GM10266 (cell line): ENCODE measurements around the gene ZNF831.

Experiments used
- DNase-seq: peaks from one replicate; pipeline ENCODE4 v3.0.0; 2012; ENCODE audit errors: extremely low spot score
- TF ChIP-seq, protein P1 (sequence below): IDR thresholded peaks from 2 replicates; pipeline ENCODE4 v1.5.1; 2012; ENCODE audit warnings: mild to moderate bottlenecking, low read depth; ENCODE audit not compliant: control insufficient read depth, insufficient read depth; ENCODE audit errors: missing control alignments

ZNF831 gene

DNA sequence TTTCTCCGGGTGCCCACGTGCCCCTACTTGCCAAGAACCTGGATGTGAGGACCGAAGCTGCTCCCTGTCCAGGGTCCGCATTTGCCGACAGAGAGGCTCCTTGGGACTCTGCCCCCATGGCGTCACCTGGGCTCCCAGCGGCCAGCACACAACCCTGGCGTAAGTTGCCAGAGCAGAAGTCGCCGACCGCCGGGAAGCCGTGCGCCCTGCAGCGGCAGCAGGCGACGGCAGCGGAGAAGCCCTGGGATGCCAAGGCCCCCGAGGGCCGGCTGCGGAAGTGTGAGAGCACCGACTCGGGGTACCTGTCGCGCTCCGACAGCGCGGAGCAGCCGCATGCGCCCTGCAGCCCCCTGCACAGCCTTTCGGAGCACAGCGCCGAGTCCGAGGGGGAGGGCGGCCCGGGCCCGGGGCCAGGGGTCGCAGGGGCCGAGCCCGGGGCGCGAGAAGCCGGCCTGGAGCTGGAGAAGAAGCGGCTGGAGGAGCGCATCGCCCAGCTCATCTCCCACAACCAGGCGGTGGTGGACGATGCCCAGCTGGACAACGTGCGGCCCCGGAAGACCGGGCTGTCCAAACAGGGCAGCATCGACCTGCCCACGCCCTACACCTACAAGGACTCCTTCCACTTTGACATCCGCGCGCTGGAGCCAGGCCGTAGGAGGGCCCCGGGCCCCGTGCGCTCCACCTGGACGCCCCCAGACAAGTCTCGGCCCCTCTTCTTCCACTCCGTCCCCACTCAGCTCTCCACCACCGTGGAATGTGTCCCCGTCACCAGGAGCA, 28.3 kb downstream of the ZNF831 start:
- TF ChIP-seq, protein P1, sequence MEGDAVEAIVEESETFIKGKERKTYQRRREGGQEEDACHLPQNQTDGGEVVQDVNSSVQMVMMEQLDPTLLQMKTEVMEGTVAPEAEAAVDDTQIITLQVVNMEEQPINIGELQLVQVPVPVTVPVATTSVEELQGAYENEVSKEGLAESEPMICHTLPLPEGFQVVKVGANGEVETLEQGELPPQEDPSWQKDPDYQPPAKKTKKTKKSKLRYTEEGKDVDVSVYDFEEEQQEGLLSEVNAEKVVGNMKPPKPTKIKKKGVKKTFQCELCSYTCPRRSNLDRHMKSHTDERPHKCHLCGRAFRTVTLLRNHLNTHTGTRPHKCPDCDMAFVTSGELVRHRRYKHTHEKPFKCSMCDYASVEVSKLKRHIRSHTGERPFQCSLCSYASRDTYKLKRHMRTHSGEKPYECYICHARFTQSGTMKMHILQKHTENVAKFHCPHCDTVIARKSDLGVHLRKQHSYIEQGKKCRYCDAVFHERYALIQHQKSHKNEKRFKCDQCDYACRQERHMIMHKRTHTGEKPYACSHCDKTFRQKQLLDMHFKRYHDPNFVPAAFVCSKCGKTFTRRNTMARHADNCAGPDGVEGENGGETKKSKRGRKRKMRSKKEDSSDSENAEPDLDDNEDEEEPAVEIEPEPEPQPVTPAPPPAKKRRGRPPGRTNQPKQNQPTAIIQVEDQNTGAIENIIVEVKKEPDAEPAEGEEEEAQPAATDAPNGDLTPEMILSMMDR, result no peak
- DNase-seq, result no peak

DNA sequence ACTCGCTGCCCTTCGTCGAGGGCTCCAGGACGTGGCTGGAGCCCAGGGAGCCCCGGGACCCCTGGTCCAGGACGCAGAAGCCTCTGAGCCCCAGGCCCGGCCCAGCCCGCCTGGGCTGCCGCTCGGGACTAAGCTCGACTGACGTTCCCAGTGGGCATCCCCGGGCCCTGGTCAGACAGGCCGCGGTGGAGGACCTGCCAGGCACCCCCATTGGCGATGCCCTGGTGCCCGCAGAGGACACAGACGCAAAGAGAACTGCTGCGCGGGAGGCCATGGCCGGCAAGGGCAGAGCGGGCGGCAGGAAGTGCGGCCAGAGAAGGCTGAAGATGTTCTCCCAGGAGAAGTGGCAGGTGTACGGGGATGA, 28.9 kb downstream of the ZNF831 start:
- TF ChIP-seq, protein P1, result no peak
- no peak for DNase-seq

DNA sequence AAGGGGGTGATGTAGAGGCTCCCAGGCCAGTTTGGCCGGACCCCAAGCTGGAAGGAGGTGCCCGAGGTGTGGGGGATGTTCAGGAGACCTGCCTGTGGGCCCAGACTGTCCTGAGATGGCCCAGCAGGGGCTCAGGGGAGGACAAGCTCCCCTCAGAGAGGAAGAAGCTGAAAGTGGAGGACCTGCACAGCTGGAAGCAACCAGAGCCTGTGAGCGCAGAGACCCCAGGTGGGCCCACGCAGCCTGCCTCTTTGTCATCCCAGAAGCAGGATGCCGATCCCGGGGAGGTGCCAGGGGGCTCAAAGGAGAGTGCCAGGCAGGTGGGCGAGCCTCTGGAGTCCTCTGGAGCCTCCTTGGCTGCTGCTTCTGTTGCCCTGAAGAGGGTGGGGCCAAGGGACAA, 29.7 kb downstream of the ZNF831 start:
- DNase-seq, result no peak
- TF ChIP-seq, protein P1, result no peak

DNA sequence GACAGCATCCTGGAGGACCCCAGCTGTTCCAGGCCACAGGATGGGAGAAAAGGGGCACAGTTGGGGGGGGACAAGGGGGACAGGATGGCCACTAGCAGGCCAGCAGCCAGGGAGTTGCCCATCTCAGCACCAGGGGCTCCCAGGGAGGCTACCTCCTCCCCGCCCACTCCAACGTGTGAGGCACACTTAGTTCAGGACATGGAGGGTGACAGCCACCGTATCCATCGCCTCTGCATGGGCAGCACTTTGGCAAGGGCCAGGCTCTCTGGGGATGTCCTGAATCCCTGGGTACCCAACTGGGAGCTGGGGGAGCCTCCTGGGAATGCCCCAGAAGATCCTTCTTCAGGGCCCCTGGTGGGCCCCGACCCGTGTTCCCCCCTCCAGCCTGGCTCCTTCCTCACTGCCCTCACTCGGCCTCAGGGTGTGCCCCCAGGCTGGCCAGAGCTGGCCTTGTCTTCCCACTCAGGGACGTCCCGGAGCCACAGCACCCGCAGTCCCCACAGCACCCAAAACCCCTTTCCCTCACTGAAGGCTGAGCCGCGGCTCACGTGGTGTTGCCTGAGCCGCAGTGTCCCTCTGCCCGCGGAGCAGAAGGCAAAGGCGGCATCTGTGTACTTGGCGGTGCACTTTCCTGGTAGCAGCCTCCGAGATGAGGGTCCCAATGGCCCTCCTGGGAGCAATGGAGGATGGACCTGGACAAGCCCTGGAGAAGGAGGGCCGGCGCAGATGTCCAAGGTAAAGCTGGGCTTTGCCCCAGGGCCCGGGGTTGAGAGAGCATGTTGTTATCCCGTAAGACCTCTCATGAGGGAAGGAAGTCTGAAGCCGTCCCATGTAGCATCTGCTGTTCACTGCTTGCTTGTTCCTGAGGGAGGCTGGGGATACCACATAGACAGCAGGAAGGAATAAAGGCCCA, 30.7 kb downstream of the ZNF831 start:
- no peak for DNase-seq
- TF ChIP-seq, protein P1, result no peak

DNA sequence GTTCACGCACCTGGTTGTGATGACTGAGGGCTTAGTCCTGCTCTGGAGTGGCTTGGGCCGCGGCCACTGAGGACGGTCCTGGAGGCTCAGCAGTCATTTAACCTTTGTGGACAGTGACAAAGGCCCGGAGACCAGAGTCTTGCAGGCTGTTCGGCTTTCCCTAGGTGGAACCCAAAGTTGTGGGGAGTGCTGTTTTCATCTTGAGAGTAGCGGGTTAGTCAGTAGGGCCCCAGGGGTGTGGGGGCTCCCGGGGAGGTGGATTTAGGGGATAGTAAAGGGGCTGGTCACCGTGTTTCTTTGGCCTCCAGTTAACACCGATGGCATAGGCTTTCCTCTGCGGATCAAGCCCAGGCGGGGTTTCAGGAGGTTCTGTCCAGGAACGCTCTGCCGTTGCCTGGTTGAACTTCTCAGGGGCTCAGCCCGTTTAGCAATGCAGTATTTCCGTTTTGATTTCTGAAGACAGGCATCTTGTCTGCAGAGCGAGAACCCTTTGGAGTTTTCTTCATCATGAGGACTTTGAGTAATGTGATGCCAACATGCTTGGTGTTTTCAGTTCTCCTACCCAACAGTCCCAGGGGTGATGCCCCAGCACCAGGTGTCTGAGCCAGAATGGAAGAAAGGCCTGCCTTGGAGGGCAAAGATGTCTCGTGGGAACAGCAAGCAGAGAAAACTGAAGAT, 31.8 kb downstream of the ZNF831 start:
- TF ChIP-seq, protein P1, result no peak
- no peak for DNase-seq

DNA sequence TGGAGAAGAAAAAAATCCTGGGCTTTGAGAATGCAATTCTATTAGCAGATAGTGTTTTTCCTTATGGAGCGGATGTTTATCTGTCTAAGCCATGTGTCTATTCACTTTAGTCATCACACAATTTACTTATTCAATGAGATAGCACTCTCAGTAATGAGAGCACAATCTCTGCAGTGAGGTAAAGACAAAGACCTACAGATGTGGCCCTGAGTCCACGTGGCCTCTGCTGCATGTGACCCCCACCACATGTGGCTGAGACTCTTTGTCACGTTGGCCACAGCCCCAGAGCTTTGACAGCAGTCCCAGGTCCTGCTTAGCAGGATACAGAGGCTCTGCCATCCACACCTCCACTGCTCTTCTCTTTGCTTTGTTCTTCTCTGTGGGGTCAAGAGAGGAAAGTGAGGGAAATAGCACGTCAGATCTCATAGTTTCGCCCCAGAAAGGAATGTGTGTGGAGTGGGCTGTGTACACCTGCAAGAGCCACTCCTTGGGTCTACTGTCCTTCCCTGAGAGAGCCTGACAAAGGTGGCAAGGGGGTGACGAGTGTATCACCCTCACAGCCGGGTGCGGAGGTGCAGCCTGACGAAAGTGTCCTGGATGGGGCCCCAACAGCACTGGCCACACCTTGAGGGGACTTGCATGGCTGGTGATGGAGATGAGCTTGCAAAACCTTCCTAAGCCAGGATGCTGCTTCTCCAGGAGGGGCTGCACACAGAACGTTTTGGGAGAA, 40.7 kb downstream of the ZNF831 start:
- TF ChIP-seq, protein P1, result no peak

More for the DNA sequence above, 40.7 kb downstream of the ZNF831 start:
- DNase-seq, result no peak
